ENCODE measurements around the gene SMDT1.

SMDT1 gene

GRCh38 chr22:42079319-42080251 lies at the start of gene SMDT1:
Gene SMDT1, plus strand, starts transcription at chr22:42079700. Its CDS starts 69 bp downstream, at chr22:42079769.
- DNase-seq (ENCODE audit: low spot score), result peak; percentile 99

- DNase-seq (ENCODE audit: low spot score), result no peak
Measured at GRCh38 chr22:42033263-42034181, 46.0 kb upstream of the SMDT1 start.

- DNase-seq (ENCODE audit: low spot score), result no peak
Measured at GRCh38 chr22:42035256-42035655, 44.2 kb upstream of the SMDT1 start.

GRCh38 chr22:42039271-42039670 lies 40.2 kb upstream of the SMDT1 start:
- no peak for DNase-seq (ENCODE audit: low spot score)

GRCh38 chr22:42041784-42042183 lies 37.7 kb upstream of the SMDT1 start:
- DNase-seq (ENCODE audit: low spot score), result no peak

GRCh38 chr22:42050641-42051180 lies 28.8 kb upstream of the SMDT1 start:
- no peak for DNase-seq (ENCODE audit: low spot score)

- no peak for DNase-seq (ENCODE audit: low spot score)
Measured at GRCh38 chr22:42052765-42053164, 26.7 kb upstream of the SMDT1 start.

- no peak for DNase-seq (ENCODE audit: low spot score)
Measured at GRCh38 chr22:42056757-42057511, 22.6 kb upstream of the SMDT1 start.

GRCh38 chr22:42060489-42060888 lies 19.0 kb upstream of the SMDT1 start:
- no peak for DNase-seq (ENCODE audit: low spot score)

GRCh38 chr22:42061041-42061440 lies 18.5 kb upstream of the SMDT1 start:
- no peak for DNase-seq (ENCODE audit: low spot score)

- DNase-seq (ENCODE audit: low spot score), result no peak
Measured at GRCh38 chr22:42062506-42063170, 16.9 kb upstream of the SMDT1 start.

- DNase-seq (ENCODE audit: low spot score), result no peak
Measured at GRCh38 chr22:42064629-42065028, 14.9 kb upstream of the SMDT1 start.

GRCh38 chr22:42065438-42066125 lies 13.9 kb upstream of the SMDT1 start:
- no peak for DNase-seq (ENCODE audit: low spot score)

- DNase-seq (ENCODE audit: low spot score), result no peak
Measured at GRCh38 chr22:42066126-42066761, 13.3 kb upstream of the SMDT1 start.

GRCh38 chr22:42066937-42067336 lies 12.6 kb upstream of the SMDT1 start:
- no peak for DNase-seq (ENCODE audit: low spot score)

- DNase-seq (ENCODE audit: low spot score), result no peak
Measured at GRCh38 chr22:42067671-42068251, 11.7 kb upstream of the SMDT1 start.

GRCh38 chr22:42068291-42068690 lies 11.2 kb upstream of the SMDT1 start:
- no peak for DNase-seq (ENCODE audit: low spot score)

- no peak for DNase-seq (ENCODE audit: low spot score)
Measured at GRCh38 chr22:42069801-42070516, 9.5 kb upstream of the SMDT1 start.
